Hindlimb muscle (tissue), 1 donor: ENCODE results near the gene PTGIR. TPM values are rescaled to one million over a fixed set of nuclear protein-coding genes. Genes with fewer than 3 reads are reported as not detected.

Experiments used
- DNase-seq: peaks from one replicate; pipeline ENCODE4 v3.0.0-alpha.2; 2013
- polyA plus RNA-seq: library from polyadenylated mRNA; unstranded; fragments of 120-200 nt; gene quantifications from one replicate; pipeline ENCODE4 v1.2.1, GENCODE V29; 2013; ENCODE audit not compliant: insufficient read length

PTGIR gene
- polyA plus RNA-seq, 1 donor: 2.3 TPM

DNA sequence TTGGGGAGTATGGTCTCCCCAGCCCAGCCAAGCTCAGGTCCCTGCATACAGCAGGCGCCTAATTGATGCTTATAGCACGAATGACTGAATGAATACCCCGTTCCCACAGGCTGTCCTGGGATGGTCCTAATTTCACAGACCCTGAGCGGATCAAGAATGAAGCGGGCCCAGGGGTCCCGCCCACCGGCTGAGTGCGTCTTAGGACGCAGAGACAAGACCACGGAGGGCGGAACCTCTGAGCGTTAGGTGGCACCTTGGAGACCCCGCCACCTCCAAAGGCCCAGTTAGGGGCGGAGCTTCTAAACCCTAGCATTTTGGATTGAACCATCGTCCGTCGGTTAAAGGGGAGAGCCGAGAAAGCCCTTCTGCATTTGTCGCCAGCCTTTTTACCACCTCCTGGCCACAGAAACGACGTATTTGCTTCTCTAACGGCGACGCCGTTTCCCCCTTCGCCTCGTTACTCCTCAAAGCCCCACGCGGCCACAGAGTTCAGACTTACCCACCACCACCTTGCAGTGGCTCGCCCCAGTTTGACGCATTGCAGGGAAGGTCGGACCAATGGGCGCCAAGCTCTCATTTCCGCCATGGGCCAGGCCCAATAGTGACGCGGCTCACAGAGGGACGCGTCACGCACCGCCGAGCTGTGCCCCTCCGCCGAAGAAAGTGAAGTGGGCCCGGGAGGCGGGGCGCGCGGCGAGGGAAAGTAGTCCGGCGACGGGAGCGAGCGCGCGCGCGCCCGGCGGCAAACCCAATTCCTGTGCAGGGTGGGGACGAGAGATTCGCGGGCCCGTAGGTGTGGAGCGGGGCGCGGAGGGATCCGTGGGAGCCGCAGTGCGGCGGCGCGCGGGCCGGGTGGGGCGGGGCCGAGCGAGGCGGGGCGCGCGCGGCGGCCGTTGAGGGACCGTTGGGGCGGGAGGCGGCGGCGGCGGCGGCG is 24.2 kb downstream of the PTGIR start:
- peak; percentile 99 for DNase-seq

GRCh38 chr19:46599716-46600373 is 25.0 kb downstream of the PTGIR start:
- no peak for DNase-seq

- no peak for DNase-seq
Observed at GRCh38 chr19:46598372-46598917, 26.4 kb downstream of the PTGIR start.

DNA sequence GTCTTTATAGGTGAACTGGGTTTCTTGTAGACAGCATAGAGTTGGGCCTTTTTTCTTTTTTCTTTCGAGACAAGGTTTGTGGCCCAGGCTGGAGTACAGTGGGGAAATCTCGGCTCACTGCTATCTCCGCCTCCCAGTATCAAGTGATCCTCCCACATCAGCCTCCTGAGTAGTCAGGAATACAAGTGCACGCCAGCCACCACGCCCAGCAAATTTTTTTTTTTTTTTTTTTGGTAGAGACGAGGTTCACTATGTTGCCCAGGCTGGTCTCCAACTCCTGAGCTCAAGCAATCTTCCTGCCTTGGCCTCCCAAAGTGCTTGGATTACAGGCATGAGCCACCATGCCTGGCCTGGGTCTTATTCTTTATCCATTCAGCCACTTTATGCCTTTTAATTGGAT is 28.9 kb downstream of the PTGIR start:
- DNase-seq: no peak

DNA sequence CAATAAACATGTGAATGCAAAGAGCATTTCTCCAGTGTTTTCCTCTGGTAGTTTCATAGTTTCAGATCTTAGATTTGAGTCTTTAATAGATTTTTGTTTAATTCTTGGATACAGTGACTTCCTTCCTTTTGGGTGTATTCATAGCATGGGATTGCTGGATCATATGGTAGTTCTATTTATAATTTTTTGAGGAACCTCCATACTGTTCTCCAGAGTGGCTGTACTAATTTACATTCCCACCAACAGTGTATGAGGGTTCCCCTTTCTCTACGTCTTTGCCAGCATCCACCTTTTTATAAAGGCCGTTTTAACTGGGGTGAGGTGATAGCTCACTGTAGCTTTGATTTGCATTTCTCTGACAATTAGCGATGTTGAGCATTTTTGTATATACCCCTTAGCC is 33.0 kb downstream of the PTGIR start:
- DNase-seq: no peak

GRCh38 chr19:46591254-46591653 is 33.6 kb downstream of the PTGIR start:
- no peak for DNase-seq

GRCh38 chr19:46587861-46588260 is 37.0 kb downstream of the PTGIR start:
- DNase-seq: no peak

DNA sequence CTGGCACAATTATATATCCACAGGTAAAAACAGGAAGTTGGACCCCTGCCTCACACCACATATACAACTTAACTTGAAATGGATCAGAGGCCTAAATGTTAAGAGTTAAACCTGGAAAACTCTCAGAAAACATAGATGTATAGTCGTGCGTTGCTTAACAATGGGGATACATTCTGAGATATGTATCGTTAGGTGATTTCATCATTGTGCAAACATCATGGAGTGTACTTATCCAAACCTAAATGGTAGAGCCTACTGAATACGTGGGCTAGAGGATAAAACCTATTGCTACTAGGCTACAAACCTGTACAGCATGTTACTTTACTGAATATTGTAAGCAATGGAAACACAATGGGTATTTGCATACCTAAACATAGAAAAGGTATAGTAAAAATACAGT is 38.6 kb downstream of the PTGIR start:
- no peak for DNase-seq

DNA sequence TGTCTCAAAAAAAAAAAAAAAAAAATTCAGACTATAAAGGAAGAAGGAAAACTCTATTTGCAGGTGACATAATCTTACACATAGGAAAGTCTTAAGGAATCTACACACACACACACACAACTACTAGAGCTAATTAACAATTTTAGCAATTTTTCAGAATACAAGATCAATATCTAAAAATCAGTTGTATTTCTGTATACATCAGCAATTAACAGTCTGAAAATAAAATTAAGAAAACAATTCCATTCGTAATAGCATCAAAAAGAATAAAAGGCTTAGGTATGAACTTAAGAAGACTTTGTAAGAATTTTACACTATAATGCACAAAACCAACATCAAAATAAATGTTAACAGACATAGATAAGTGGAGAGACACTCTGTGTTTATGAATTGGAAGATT is 39.4 kb downstream of the PTGIR start:
- no peak for DNase-seq

GRCh38 chr19:46580247-46580646 is 44.6 kb downstream of the PTGIR start:
- no peak for DNase-seq

DNA sequence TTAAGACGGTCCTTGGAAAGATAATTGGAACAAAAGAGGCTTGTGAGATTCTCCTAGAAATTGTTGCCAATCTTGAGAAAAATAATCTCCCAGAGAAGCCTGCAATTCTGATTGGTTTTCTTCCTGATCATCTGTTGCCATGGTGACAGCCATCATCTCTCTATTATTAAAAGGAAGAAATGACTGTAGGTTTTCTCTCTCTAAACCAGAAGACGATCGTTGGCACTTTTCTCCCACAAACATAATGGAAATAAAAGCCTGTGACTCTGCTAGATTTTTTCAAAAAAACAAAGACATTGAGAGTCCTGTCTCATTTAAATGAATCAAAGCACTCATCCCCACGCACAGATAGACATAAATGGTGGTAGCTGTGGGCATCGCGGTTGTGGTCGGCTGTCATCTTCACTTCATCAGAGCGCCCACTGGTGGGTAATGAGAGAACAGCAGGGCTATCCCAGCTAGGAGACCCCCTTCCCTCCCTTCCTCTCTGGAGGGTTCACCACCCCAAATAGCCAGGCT is 45.5 kb downstream of the PTGIR start:
- DNase-seq: no peak

DNA sequence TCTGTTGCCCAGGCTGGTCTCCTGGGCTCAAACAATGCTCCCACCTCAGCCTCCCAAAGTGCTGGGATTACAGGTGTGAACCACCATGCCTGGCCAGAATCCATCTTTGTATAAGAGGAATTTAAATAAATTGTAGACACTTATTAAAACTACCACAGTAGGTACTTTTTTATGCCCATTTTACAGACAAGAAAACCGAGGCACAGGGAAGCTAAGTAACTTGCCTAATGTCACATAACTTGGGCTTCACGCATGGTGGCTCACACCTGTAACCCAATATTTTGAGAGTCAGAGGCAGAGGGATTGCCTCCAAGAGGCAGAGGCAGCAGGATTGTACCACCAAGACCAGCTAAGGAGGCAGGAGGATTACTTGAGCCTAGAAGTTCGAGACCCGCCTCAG is 46.4 kb downstream of the PTGIR start:
- no peak for DNase-seq

DNA sequence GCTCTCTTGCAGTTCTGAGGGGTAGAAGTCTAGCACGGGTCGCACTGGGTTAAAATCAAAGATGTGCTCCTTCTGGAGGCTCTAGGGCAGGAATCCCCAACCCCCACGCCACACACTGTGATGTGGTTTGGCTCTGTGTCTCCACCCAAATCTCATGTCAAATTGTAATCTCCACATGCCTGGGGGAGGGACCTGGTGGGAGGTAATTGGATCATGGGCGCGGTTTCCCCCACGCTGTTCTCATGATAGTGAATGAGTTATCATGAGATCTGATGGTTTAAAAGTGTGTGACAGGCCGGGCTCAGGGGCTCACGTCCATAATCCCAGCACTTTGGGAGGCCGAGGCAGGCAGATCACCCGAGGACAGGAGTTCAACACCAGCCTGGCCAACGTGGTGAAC is 50.4 kb downstream of the PTGIR start:
- DNase-seq: no peak

GRCh38 chr19:46573679-46574498 is 51.0 kb downstream of the PTGIR start:
- no peak for DNase-seq

DNA sequence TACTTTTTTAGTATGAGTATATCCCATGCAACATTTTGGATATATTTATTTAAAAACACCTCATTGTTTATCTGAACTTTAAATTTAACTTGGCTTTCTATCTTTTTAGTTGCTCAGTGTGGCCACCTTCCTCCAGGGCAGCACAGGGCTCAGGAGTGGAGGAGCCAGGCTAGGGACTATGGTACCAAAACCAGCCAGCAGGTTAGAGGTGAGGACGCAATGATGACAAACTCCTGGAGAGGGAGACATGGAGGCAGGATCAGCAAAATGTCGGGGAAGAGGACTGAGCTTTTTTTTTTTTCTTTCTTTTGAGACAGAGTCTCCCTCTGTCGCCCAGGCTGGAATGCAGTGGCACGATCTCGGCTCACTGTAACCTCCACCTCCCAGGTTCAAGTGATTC is 53.4 kb downstream of the PTGIR start:
- no peak for DNase-seq

Other genes with a start within 250 kb of the PTGIR start
- 80.9 TPM for gene CCDC8, start 211.5 kb downstream of the PTGIR start, polyA plus RNA-seq
- gene PNMA8C, start 196.2 kb downstream of the PTGIR start, polyA plus RNA-seq: 0.45 TPM
- 43.2 TPM for gene PNMA8A, start 153.5 kb downstream of the PTGIR start, polyA plus RNA-seq
- gene PNMA8B, start 129.2 kb downstream of the PTGIR start, polyA plus RNA-seq: 3.0 TPM
- gene CALM3, start 23.8 kb downstream of the PTGIR start, polyA plus RNA-seq: 213 TPM
- gene GNG8, start 11.1 kb upstream of the PTGIR start, polyA plus RNA-seq: not detected
- 13.0 TPM for gene DACT3, start 36.1 kb upstream of the PTGIR start, polyA plus RNA-seq
- gene PRKD2, start 92.0 kb upstream of the PTGIR start, polyA plus RNA-seq: 20.7 TPM
- 20.3 TPM for gene FKRP, start 121.0 kb upstream of the PTGIR start, polyA plus RNA-seq
- gene STRN4, start 121.4 kb upstream of the PTGIR start, polyA plus RNA-seq: 54.8 TPM
- 22.7 TPM for gene SLC1A5, start 163.5 kb upstream of the PTGIR start, polyA plus RNA-seq
- gene AP2S1, start 225.8 kb upstream of the PTGIR start, polyA plus RNA-seq: 61.2 TPM
- 38.4 TPM for gene ARHGAP35, start 235.9 kb upstream of the PTGIR start, polyA plus RNA-seq